Esophagus muscularis mucosa (tissue), 4 donors: Measurements from ENCODE around the gene TMEM132E. TPM values are rescaled to one million over a fixed set of nuclear protein-coding genes. Genes with fewer than 3 reads are reported as not detected.

Experiments used
- DNase-seq: peaks from one replicate; pipeline ENCODE4 v3.0.0-alpha.2; 2017; ENCODE audit errors: extremely low spot score
- H3K27ac ChIP-seq, 4 donors: fragments of 200-600 bp; sonication (generic); replicated peaks in 1 of 4; 1 replicate in 3 of 4; 2 replicates in 1 of 4; pipeline ENCODE4 v1.5.1; 2016 to 2019; ENCODE audit warnings: mild to moderate bottlenecking in 1 of 4
- H3K27me3 ChIP-seq, 4 donors: fragments of 200-600 bp; sonication (generic); one replicate each; pipeline versions ENCODE4 v1.5.1 to v1.6.0; 2016 to 2019
- H3K36me3 ChIP-seq, 4 donors: fragments of 200-600 bp; sonication (generic); one replicate each; pipeline ENCODE4 v1.5.1; 2016 to 2019
- H3K4me1 ChIP-seq, 4 donors: fragments of 200-600 bp; sonication (generic); one replicate each; pipeline ENCODE4 v1.5.1; 2016 to 2019
- H3K4me3 ChIP-seq, 4 donors: fragments of 200-600 bp; sonication (generic); 1 replicate in 2 of 4; 2 replicates in 2 of 4; pipeline ENCODE4 v1.5.1; 2016 to 2019; ENCODE audit warnings: mild to moderate bottlenecking in 4 of 4, moderate library complexity in 1 of 4
- H3K9me3 ChIP-seq, 4 donors: fragments of 200-600 bp; sonication (generic); 1 replicate in 3 of 4; 2 replicates in 1 of 4; pipeline ENCODE4 v1.5.1; 2016 to 2019
- EP300 ChIP-seq: sonication (generic); formaldehyde crosslinking; IDR thresholded peaks from one replicate; pipeline ENCODE4 v1.6.1; 2017; ENCODE audit warnings: antibody characterized with exemption
- POLR2A ChIP-seq: fragments of 450-650 bp; IDR thresholded peaks from one replicate; pipeline ENCODE4 v1.6.1; 2017; ENCODE audit warnings: antibody characterized with exemption, moderate library complexity, mild to moderate bottlenecking, low read depth
- POLR2AphosphoS5 ChIP-seq, 2 donors: sonication (generic); formaldehyde crosslinking; IDR thresholded peaks; one replicate each; pipeline ENCODE4 v1.6.1; 2017; ENCODE audit warnings: antibody characterized with exemption in 2 of 2
- WGBS: methylation state at CpG from one replicate; pipeline ENCODE4 v1.1.5; 2018; 5-methylcytosine and 5-hydroxymethylcytosine counted together
- intact Hi-C: fragments of 100-400 bp; cut with DNase I; formaldehyde crosslinking; loops from one replicate; pipeline ENCODE4 v1.15.1; 2023
- total RNA-seq, 4 donors: library from RNA; depleted of rRNA; stranded (reverse); fragments of >200 nt; gene quantifications; one replicate each; pipeline versions ENCODE4 v1.1.0 to v1.2.1, GENCODE V29; 2016
- TF ChIP-seq, protein P1 (sequence below), 3 experiments: fragments of 200-600 bp in 2 of 3; fragments of 450-650 bp in 1 of 3; sonication (generic) in 2 of 3; IDR thresholded peaks; one replicate each; pipeline ENCODE4 v1.5.1; 2017 to 2019; ENCODE audit warnings: antibody characterized with exemption in 3 of 3, mild to moderate bottlenecking in 2 of 3, moderate library complexity in 1 of 3

The TMEM132E gene
- total RNA-seq, 4 donors from 2014 or later: under 0.01 to 0.06 TPM; not detected in 2

- intact Hi-C loops: no loop called here
- DNase-seq: no peak
- 62% methylated on average over 6 of the region's 6 CpGs for WGBS
Measured at GRCh38 chr17:34549966-34550365, 29.4 kb upstream of the TMEM132E start.

GRCh38 chr17:34553907-34554306 lies 25.5 kb upstream of the TMEM132E start:
- H3K4me3 ChIP-seq: no peak overlapping the region
- WGBS: 75% methylated on average over 4 of the region's 4 CpGs
- DNase-seq: no peak
- intact Hi-C loops: no loop called here
- peaks cover 0 to 76% (median 0%) of the 10 kb centered on the region in 4 donors for H3K27me3 ChIP-seq
- H3K9me3 ChIP-seq: no peaks in the 10 kb centered on the region
- H3K36me3 ChIP-seq: no peaks in the 10 kb centered on the region
- H3K4me1 ChIP-seq: no peaks in the 10 kb centered on the region
- TF ChIP-seq POLR2AphosphoS5 (IDR thresholded peaks at IDR 0.05) (no peak), EP300 (no peak), POLR2A (no peak)
- TF ChIP-seq, protein P1, sequence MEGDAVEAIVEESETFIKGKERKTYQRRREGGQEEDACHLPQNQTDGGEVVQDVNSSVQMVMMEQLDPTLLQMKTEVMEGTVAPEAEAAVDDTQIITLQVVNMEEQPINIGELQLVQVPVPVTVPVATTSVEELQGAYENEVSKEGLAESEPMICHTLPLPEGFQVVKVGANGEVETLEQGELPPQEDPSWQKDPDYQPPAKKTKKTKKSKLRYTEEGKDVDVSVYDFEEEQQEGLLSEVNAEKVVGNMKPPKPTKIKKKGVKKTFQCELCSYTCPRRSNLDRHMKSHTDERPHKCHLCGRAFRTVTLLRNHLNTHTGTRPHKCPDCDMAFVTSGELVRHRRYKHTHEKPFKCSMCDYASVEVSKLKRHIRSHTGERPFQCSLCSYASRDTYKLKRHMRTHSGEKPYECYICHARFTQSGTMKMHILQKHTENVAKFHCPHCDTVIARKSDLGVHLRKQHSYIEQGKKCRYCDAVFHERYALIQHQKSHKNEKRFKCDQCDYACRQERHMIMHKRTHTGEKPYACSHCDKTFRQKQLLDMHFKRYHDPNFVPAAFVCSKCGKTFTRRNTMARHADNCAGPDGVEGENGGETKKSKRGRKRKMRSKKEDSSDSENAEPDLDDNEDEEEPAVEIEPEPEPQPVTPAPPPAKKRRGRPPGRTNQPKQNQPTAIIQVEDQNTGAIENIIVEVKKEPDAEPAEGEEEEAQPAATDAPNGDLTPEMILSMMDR (IDR thresholded peaks at IDR 0.05): no peak
- no peak overlapping the region for H3K27ac ChIP-seq

More at GRCh38 chr17:34549966-34550365, 29.4 kb upstream of the TMEM132E start:
- Histone ChIP-seq H3K4me3 (no peak overlapping the region), H3K27me3 (peaks cover 0 to 78% (median 0%) of the 10 kb centered on the region in 4 donors), H3K27ac (no peak overlapping the region), H3K4me1 (no peaks in the 10 kb centered on the region), H3K9me3 (no peaks in the 10 kb centered on the region), H3K36me3 (no peaks in the 10 kb centered on the region)
- TF ChIP-seq POLR2AphosphoS5 (IDR thresholded peaks at IDR 0.05): no peak
- TF ChIP-seq, protein P1 (IDR thresholded peaks at IDR 0.05): no peak
- no peak for TF ChIP-seq EP300
- TF ChIP-seq POLR2A: no peak

DNA sequence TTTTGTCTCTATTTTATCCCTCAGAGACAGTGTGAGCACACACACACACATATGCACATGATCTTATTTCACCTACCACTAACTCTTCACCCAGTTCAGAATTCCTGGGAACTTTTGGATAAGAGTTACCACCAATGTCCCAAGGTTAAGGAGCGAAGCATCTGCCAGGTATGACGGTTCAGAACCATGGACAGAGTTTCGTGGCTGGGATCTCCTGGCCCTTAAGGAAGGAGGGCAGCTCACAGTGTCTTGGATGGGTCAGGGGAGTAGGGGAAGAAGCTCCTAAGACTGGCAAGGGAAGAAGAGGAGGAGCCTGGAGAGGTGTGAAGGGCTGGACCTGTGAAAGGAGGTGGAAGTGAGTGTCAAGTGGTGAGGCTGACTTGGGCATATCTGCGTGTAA lies 23.0 kb upstream of the TMEM132E start:
- Histone ChIP-seq H3K4me3 (no peak overlapping the region), H3K9me3 (no peaks in the 10 kb centered on the region), H3K27me3 (peaks cover 0 to 54% (median 0%) of the 10 kb centered on the region in 4 donors), H3K36me3 (no peaks in the 10 kb centered on the region), H3K4me1 (no peaks in the 10 kb centered on the region), H3K27ac (no peak overlapping the region)
- 12% methylated on average over 4 of the region's 4 CpGs for whole genome bisulfite sequencing
- DNase-seq: no peak
- intact Hi-C loops: no loop called here
- TF ChIP-seq, protein P1 (IDR thresholded peaks at IDR 0.05): no peak
- TF ChIP-seq POLR2A: no peak
- TF ChIP-seq POLR2AphosphoS5 (IDR thresholded peaks at IDR 0.05): no peak
- TF ChIP-seq EP300: no peak

DNA sequence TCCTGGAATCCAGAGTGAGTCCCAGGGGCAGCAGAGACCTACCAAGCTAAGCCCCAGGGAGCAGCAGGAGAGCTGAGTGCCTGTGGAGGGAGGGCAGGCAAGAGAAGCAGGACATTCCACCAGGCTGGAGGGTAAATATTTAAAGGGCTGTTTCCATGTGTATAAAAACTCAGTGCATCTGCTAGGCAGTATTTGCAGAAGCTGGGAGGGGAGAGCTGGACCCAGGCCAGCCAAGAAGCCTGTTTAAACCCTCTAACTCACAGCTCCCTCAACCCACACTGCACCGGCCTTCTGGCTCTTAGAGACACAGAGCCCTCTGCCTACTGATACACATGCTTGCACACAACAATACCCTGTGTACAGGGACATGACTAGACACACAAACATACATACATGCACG lies 22.5 kb upstream of the TMEM132E start:
- H3K27ac ChIP-seq: no peak overlapping the region
- H3K27me3 ChIP-seq: peaks cover 0 to 55% (median 0%) of the 10 kb centered on the region in 4 donors
- TF ChIP-seq POLR2AphosphoS5 (IDR thresholded peaks at IDR 0.05): no peak
- TF ChIP-seq EP300: no peak
- no peak for TF ChIP-seq POLR2A
- TF ChIP-seq, protein P1 (IDR thresholded peaks at IDR 0.05): no peak
- H3K36me3 ChIP-seq: no peaks in the 10 kb centered on the region
- no peak for DNase-seq
- no peak overlapping the region for H3K4me3 ChIP-seq
- 70% methylated on average over 2 of the region's 2 CpGs for WGBS
- no peaks in the 10 kb centered on the region for H3K9me3 ChIP-seq
- H3K4me1 ChIP-seq: no peaks in the 10 kb centered on the region
- intact Hi-C loops: no loop called here

- 92% methylated on average over 2 of the region's 2 CpGs for WGBS
- peaks cover 0 to 45% (median 0%) of the 10 kb centered on the region in 4 donors for H3K27me3 ChIP-seq
- intact Hi-C loops: no loop called here
Measured at GRCh38 chr17:34561328-34561727, 18.1 kb upstream of the TMEM132E start.

More at GRCh38 chr17:34561328-34561727, 18.1 kb upstream of the TMEM132E start:
- DNase-seq: no peak
- H3K27ac ChIP-seq: no peak overlapping the region
- no peaks in the 10 kb centered on the region for H3K9me3 ChIP-seq
- no peaks in the 10 kb centered on the region for H3K4me1 ChIP-seq
- H3K4me3 ChIP-seq: no peak overlapping the region
- H3K36me3 ChIP-seq: no peaks in the 10 kb centered on the region
- TF ChIP-seq, protein P1 (IDR thresholded peaks at IDR 0.05): no peak
- no peak for TF ChIP-seq EP300
- no peak for TF ChIP-seq POLR2AphosphoS5 (IDR thresholded peaks at IDR 0.05)
- no peak for TF ChIP-seq POLR2A
